SK-N-SH treated with all-trans-retinoic acid at 6 μM for 48 hours (cell line): Measurements from ENCODE around the gene PARP16.

Experiments used
- CSDC2 ChIP-seq: fragments of 250-450 bp; sonication (Bioruptor Pico); IDR thresholded peaks from 2 replicates; pipeline ENCODE4 v1.5.0; 2020; ENCODE audit warnings: mild to moderate bottlenecking, moderate library complexity
- ESRRG ChIP-seq: fragments of 250-450 bp; sonication (Bioruptor Pico); IDR thresholded peaks from 2 replicates; pipeline ENCODE4 v1.6.1; 2021; ENCODE audit warnings: mild to moderate bottlenecking
- PPARA ChIP-seq: fragments of 250-450 bp; sonication (Bioruptor Pico); IDR thresholded peaks from 2 replicates; pipeline ENCODE4 v1.5.0; 2020; ENCODE audit warnings: mild to moderate bottlenecking, borderline replicate concordance
- RARB ChIP-seq: fragments of 250-450 bp; sonication (Bioruptor Pico); IDR thresholded peaks from 2 replicates; pipeline ENCODE4 v1.8.0; 2021; ENCODE audit warnings: mild to moderate bottlenecking, moderate library complexity
- TCF4 ChIP-seq: fragments of 250-450 bp; sonication (Bioruptor Pico); IDR thresholded peaks from 2 replicates; pipeline ENCODE4 v1.8.0; 2021; ENCODE audit warnings: mild to moderate bottlenecking, moderate library complexity, borderline replicate concordance
- ZC3H10 ChIP-seq: fragments of 250-450 bp; sonication (Bioruptor Pico); IDR thresholded peaks from 2 replicates; pipeline ENCODE4 v1.5.1; 2021; ENCODE audit warnings: mild to moderate bottlenecking, moderate library complexity
- ZFP3 ChIP-seq: fragments of 250-450 bp; sonication (Bioruptor Pico); IDR thresholded peaks from 2 replicates; pipeline ENCODE4 v1.5.0; 2020; ENCODE audit warnings: mild to moderate bottlenecking, moderate library complexity
- ZFP30 ChIP-seq: fragments of 450-650 bp; formaldehyde crosslinking; IDR thresholded peaks from 2 replicates; pipeline ENCODE4 v1.5.0; 2022; ENCODE audit warnings: mild to moderate bottlenecking, moderate library complexity
- ZNF565 ChIP-seq: fragments of 450-650 bp; formaldehyde crosslinking; conservative IDR thresholded peaks from 2 replicates; pipeline ENCODE4 v1.5.0; 2020; ENCODE audit warnings: low read depth, mild to moderate bottlenecking, moderate library complexity
- TF ChIP-seq, protein P1 (sequence below): fragments of 250-450 bp; sonication (Bioruptor Pico); IDR thresholded peaks from 2 replicates; pipeline ENCODE4 v1.8.0; 2020; ENCODE audit warnings: mild to moderate bottlenecking, moderate library complexity, borderline replicate concordance
- TF ChIP-seq, protein P2 (sequence below): fragments of 250-450 bp; sonication (Bioruptor Pico); IDR thresholded peaks from 2 replicates; pipeline ENCODE4 v1.5.1; 2021; ENCODE audit warnings: mild to moderate bottlenecking, moderate library complexity
- TF ChIP-seq, protein P3 (sequence below): fragments of 250-450 bp; sonication (Bioruptor Pico); IDR thresholded peaks from 2 replicates; pipeline ENCODE4 v1.8.0; 2021; ENCODE audit warnings: low read depth, mild to moderate bottlenecking, moderate library complexity, borderline replicate concordance
- TF ChIP-seq, protein P4 (sequence below): fragments of 250-450 bp; sonication (Bioruptor Pico); IDR thresholded peaks from 2 replicates; pipeline ENCODE4 v1.5.1; 2020; ENCODE audit warnings: low read depth, mild to moderate bottlenecking, moderate library complexity
- TF ChIP-seq, protein P5 (sequence below): fragments of 250-450 bp; sonication (Bioruptor Pico); IDR thresholded peaks from 2 replicates; pipeline ENCODE4 v1.5.0; 2020; ENCODE audit warnings: mild to moderate bottlenecking, moderate library complexity

DNA sequence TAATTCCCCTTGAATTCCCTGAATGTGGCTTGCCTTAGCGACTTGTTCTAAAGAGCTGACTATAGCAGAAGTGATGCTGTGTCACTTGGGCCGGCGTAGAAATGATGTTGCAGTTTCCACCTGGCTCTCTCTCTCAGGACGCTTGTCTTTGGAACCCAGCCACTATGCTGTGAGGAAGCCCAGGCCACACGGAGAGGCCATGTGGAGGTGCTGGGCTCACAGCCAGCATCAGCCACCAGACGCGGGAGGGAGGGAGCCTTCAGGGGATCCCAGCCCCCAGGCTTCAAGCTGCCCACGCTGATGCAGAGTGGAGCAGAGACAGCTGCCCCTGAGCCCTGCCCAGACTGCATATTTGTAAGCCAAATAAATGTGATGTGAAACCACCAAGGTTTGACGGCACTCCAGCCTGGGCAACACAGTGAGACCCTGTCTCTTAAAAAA, 36.4 kb upstream of the PARP16 start:
- TF ChIP-seq, protein P1, sequence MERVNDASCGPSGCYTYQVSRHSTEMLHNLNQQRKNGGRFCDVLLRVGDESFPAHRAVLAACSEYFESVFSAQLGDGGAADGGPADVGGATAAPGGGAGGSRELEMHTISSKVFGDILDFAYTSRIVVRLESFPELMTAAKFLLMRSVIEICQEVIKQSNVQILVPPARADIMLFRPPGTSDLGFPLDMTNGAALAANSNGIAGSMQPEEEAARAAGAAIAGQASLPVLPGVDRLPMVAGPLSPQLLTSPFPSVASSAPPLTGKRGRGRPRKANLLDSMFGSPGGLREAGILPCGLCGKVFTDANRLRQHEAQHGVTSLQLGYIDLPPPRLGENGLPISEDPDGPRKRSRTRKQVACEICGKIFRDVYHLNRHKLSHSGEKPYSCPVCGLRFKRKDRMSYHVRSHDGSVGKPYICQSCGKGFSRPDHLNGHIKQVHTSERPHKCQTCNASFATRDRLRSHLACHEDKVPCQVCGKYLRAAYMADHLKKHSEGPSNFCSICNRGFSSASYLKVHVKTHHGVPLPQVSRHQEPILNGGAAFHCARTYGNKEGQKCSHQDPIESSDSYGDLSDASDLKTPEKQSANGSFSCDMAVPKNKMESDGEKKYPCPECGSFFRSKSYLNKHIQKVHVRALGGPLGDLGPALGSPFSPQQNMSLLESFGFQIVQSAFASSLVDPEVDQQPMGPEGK (CRISPR knock-in tag): no peak
- no peak for TF ChIP-seq ZFP3 (CRISPR knock-in tag)
- no peak for TF ChIP-seq ESRRG (CRISPR knock-in tag)
- TF ChIP-seq, protein P2, sequence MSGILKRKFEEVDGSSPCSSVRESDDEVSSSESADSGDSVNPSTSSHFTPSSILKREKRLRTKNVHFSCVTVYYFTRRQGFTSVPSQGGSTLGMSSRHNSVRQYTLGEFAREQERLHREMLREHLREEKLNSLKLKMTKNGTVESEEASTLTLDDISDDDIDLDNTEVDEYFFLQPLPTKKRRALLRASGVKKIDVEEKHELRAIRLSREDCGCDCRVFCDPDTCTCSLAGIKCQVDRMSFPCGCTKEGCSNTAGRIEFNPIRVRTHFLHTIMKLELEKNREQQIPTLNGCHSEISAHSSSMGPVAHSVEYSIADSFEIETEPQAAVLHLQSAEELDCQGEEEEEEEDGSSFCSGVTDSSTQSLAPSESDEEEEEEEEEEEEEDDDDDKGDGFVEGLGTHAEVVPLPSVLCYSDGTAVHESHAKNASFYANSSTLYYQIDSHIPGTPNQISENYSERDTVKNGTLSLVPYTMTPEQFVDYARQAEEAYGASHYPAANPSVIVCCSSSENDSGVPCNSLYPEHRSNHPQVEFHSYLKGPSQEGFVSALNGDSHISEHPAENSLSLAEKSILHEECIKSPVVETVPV (CRISPR knock-in tag): no peak
- no peak for TF ChIP-seq RARB
- TF ChIP-seq, protein P3, sequence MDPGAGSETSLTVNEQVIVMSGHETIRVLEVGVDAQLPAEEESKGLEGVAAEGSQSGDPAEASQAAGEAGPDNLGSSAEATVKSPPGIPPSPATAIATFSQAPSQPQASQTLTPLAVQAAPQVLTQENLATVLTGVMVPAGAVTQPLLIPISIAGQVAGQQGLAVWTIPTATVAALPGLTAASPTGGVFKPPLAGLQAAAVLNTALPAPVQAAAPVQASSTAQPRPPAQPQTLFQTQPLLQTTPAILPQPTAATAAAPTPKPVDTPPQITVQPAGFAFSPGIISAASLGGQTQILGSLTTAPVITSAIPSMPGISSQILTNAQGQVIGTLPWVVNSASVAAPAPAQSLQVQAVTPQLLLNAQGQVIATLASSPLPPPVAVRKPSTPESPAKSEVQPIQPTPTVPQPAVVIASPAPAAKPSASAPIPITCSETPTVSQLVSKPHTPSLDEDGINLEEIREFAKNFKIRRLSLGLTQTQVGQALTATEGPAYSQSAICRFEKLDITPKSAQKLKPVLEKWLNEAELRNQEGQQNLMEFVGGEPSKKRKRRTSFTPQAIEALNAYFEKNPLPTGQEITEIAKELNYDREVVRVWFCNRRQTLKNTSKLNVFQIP (CRISPR knock-in tag): no peak
- TF ChIP-seq, protein P4, sequence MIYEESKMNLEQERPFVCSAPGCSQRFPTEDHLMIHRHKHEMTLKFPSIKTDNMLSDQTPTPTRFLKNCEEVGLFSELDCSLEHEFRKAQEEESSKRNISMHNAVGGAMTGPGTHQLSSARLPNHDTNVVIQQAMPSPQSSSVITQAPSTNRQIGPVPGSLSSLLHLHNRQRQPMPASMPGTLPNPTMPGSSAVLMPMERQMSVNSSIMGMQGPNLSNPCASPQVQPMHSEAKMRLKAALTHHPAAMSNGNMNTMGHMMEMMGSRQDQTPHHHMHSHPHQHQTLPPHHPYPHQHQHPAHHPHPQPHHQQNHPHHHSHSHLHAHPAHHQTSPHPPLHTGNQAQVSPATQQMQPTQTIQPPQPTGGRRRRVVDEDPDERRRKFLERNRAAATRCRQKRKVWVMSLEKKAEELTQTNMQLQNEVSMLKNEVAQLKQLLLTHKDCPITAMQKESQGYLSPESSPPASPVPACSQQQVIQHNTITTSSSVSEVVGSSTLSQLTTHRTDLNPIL: no peak
- no peak for TF ChIP-seq ZNF565 (CRISPR knock-in tag)
- TF ChIP-seq PPARA: no peak
- no peak for TF ChIP-seq ZC3H10 (CRISPR knock-in tag)
- TF ChIP-seq, protein P5, sequence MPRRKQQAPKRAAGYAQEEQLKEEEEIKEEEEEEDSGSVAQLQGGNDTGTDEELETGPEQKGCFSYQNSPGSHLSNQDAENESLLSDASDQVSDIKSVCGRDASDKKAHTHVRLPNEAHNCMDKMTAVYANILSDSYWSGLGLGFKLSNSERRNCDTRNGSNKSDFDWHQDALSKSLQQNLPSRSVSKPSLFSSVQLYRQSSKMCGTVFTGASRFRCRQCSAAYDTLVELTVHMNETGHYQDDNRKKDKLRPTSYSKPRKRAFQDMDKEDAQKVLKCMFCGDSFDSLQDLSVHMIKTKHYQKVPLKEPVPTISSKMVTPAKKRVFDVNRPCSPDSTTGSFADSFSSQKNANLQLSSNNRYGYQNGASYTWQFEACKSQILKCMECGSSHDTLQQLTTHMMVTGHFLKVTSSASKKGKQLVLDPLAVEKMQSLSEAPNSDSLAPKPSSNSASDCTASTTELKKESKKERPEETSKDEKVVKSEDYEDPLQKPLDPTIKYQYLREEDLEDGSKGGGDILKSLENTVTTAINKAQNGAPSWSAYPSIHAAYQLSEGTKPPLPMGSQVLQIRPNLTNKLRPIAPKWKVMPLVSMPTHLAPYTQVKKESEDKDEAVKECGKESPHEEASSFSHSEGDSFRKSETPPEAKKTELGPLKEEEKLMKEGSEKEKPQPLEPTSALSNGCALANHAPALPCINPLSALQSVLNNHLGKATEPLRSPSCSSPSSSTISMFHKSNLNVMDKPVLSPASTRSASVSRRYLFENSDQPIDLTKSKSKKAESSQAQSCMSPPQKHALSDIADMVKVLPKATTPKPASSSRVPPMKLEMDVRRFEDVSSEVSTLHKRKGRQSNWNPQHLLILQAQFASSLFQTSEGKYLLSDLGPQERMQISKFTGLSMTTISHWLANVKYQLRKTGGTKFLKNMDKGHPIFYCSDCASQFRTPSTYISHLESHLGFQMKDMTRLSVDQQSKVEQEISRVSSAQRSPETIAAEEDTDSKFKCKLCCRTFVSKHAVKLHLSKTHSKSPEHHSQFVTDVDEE (CRISPR knock-in tag): peak; percentile 93
- peak; percentile 97 for TF ChIP-seq TCF4 (CRISPR knock-in tag)
- 0 out of 2 replicates have a peak, but pooled peaks have one; percentile 25 for TF ChIP-seq CSDC2 (CRISPR knock-in tag)
- TF ChIP-seq ZFP30 (CRISPR knock-in tag): no peak
